Rectal smooth muscle tissue (tissue), 1 donor: ENCODE measurements around the gene APBB2.
A peak's percentile ranks its signal among the peaks of the same experiment; 100 is the strongest.

ENCODE experiments used
- H3K27ac ChIP-seq: one replicate; pipeline ENCODE4 v1.7.0; 2013; ENCODE audit warnings: low read depth, low read length, inconsistent platforms
- H3K27me3 ChIP-seq: one replicate; pipeline ENCODE4 v1.7.0; 2013; ENCODE audit warnings: low read length; ENCODE audit not compliant: control insufficient read depth, insufficient read depth
- H3K36me3 ChIP-seq: one replicate; pipeline ENCODE4 v1.7.0; 2013; ENCODE audit warnings: low read length; ENCODE audit not compliant: control insufficient read depth, insufficient read depth
- H3K4me1 ChIP-seq: one replicate; pipeline ENCODE4 v1.7.0; 2013; ENCODE audit warnings: low read length; ENCODE audit not compliant: control insufficient read depth, insufficient read depth
- H3K4me3 ChIP-seq: one replicate; pipeline ENCODE4 v1.7.0; 2013; ENCODE audit warnings: low read length
- H3K9ac ChIP-seq: one replicate; pipeline ENCODE4 v1.7.0; 2013; ENCODE audit warnings: low read length

APBB2 gene

GRCh38 chr4:41095973-41096372, 118.4 kb downstream of the APBB2 start:
- Histone ChIP-seq H3K27me3 (no peaks in the 10 kb centered on the region), H3K4me1 (no peaks in the 10 kb centered on the region), H3K4me3 (no peak overlapping the region), H3K9ac (no peak overlapping the region), H3K36me3 (no peaks in the 10 kb centered on the region), H3K27ac (no peak overlapping the region)

GRCh38 chr4:41095192-41095872, 119.0 kb downstream of the APBB2 start:
- no peak overlapping the region for H3K4me3 ChIP-seq
- no peak overlapping the region for H3K9ac ChIP-seq
- H3K27me3 ChIP-seq: no peaks in the 10 kb centered on the region
- H3K36me3 ChIP-seq: no peaks in the 10 kb centered on the region
- no peak overlapping the region for H3K27ac ChIP-seq
- H3K4me1 ChIP-seq: no peaks in the 10 kb centered on the region

GRCh38 chr4:41092128-41092527, 122.2 kb downstream of the APBB2 start:
- Histone ChIP-seq H3K27me3 (no peaks in the 10 kb centered on the region), H3K4me3 (no peak overlapping the region), H3K9ac (no peak overlapping the region), H3K27ac (no peak overlapping the region), H3K36me3 (no peaks in the 10 kb centered on the region), H3K4me1 (no peaks in the 10 kb centered on the region)

- Histone ChIP-seq H3K36me3 (no peaks in the 10 kb centered on the region), H3K4me3 (no peak overlapping the region), H3K4me1 (peaks cover 4% of the 10 kb centered on the region), H3K27ac (no peak overlapping the region), H3K27me3 (no peaks in the 10 kb centered on the region), H3K9ac (no peak overlapping the region)
These were observed 132.5 kb downstream of the APBB2 start for GRCh38 chr4:41081847-41082246.

GRCh38 chr4:41080976-41081375, 133.4 kb downstream of the APBB2 start:
- H3K36me3 ChIP-seq: no peaks in the 10 kb centered on the region
- H3K4me1 ChIP-seq: peaks cover 4% of the 10 kb centered on the region
- no peak overlapping the region for H3K27ac ChIP-seq
- no peak overlapping the region for H3K9ac ChIP-seq
- no peak overlapping the region for H3K4me3 ChIP-seq
- H3K27me3 ChIP-seq: no peaks in the 10 kb centered on the region

- H3K9ac ChIP-seq: no peak overlapping the region
- no peaks in the 10 kb centered on the region for H3K36me3 ChIP-seq
- H3K27me3 ChIP-seq: no peaks in the 10 kb centered on the region
- no peak overlapping the region for H3K27ac ChIP-seq
- no peak overlapping the region for H3K4me3 ChIP-seq
- peaks cover 4% of the 10 kb centered on the region for H3K4me1 ChIP-seq
These were observed 134.3 kb downstream of the APBB2 start for GRCh38 chr4:41079881-41080560.

- H3K4me3 ChIP-seq: no peak overlapping the region
- no peak overlapping the region for H3K27ac ChIP-seq
- H3K36me3 ChIP-seq: no peaks in the 10 kb centered on the region
- H3K4me1 ChIP-seq: peaks cover 4% of the 10 kb centered on the region
- H3K9ac ChIP-seq: no peak overlapping the region
- no peaks in the 10 kb centered on the region for H3K27me3 ChIP-seq
These were observed 136.7 kb downstream of the APBB2 start for GRCh38 chr4:41077628-41078027.

- Histone ChIP-seq H3K27me3 (no peaks in the 10 kb centered on the region), H3K27ac (no peak overlapping the region), H3K9ac (no peak overlapping the region), H3K4me1 (peaks cover 11% of the 10 kb centered on the region), H3K4me3 (no peak overlapping the region), H3K36me3 (no peaks in the 10 kb centered on the region)
These were observed 137.9 kb downstream of the APBB2 start for GRCh38 chr4:41076481-41076880.

GRCh38 chr4:41074215-41074614, 140.1 kb downstream of the APBB2 start:
- H3K4me3 ChIP-seq: no peak overlapping the region
- H3K4me1 ChIP-seq: peaks cover 23% of the 10 kb centered on the region
- H3K27me3 ChIP-seq: no peaks in the 10 kb centered on the region
- H3K9ac ChIP-seq: no peak overlapping the region
- H3K36me3 ChIP-seq: no peaks in the 10 kb centered on the region
- H3K27ac ChIP-seq: no peak overlapping the region

- H3K27ac ChIP-seq: no peak overlapping the region
- peaks cover 21% of the 10 kb centered on the region for H3K4me1 ChIP-seq
- H3K36me3 ChIP-seq: no peaks in the 10 kb centered on the region
- H3K4me3 ChIP-seq: no peak overlapping the region
- no peak overlapping the region for H3K9ac ChIP-seq
- H3K27me3 ChIP-seq: no peaks in the 10 kb centered on the region
These were observed 142.1 kb downstream of the APBB2 start for GRCh38 chr4:41072021-41072777.

GRCh38 chr4:41070516-41071281, 143.6 kb downstream of the APBB2 start:
- Histone ChIP-seq H3K4me3 (no peak overlapping the region), H3K36me3 (no peaks in the 10 kb centered on the region), H3K27me3 (no peaks in the 10 kb centered on the region), H3K4me1 (peaks cover 21% of the 10 kb centered on the region), H3K9ac (no peak overlapping the region), H3K27ac (no peak overlapping the region)

- no peak overlapping the region for H3K4me3 ChIP-seq
These were observed 144.5 kb downstream of the APBB2 start for GRCh38 chr4:41069838-41070237.

More at GRCh38 chr4:41069838-41070237, 144.5 kb downstream of the APBB2 start:
- Histone ChIP-seq H3K27ac (peak overlapping the region; percentile 60), H3K36me3 (no peaks in the 10 kb centered on the region), H3K4me1 (peaks cover 21% of the 10 kb centered on the region), H3K27me3 (no peaks in the 10 kb centered on the region), H3K9ac (no peak overlapping the region)
